Measurements from ENCODE around the gene RASGRF2.
"Not testable (repeated sequence)": the region's sequence is repeated elsewhere in the genome, so short reads cannot be mapped to it uniquely, and the experiment has no call there.

Gene RASGRF2

GRCh38 chr5:81070571-81071255 lies 110.5 kb downstream of the RASGRF2 start:
- DNase-seq (ENCODE audit: low read depth in 2 of 2), result no peak

GRCh38 chr5:81075041-81075440 lies 114.9 kb downstream of the RASGRF2 start:
- DNase-seq (ENCODE audit: low read depth in 2 of 2), result no peak

GRCh38 chr5:81077105-81077504 lies 116.9 kb downstream of the RASGRF2 start:
- DNase-seq (ENCODE audit: low read depth in 2 of 2), result no peak

GRCh38 chr5:81078930-81079329 lies 118.8 kb downstream of the RASGRF2 start:
- no peak for DNase-seq (ENCODE audit: low read depth in 2 of 2)

- DNase-seq (ENCODE audit: low read depth in 2 of 2), result no peak
Measured at GRCh38 chr5:81080809-81081460, 120.8 kb downstream of the RASGRF2 start.

GRCh38 chr5:81081461-81081835 lies 121.3 kb downstream of the RASGRF2 start:
- no peak for DNase-seq (ENCODE audit: low read depth in 2 of 2)

- DNase-seq (ENCODE audit: low read depth in 2 of 2), result no peak
Measured at GRCh38 chr5:81086881-81087281, 126.7 kb downstream of the RASGRF2 start.

- DNase-seq (ENCODE audit: low read depth in 2 of 2), result no peak
Measured at GRCh38 chr5:81091199-81091598, 131.0 kb downstream of the RASGRF2 start.

- DNase-seq (ENCODE audit: low read depth in 2 of 2), result no peak
Measured at GRCh38 chr5:81093536-81094196, 133.5 kb downstream of the RASGRF2 start.

GRCh38 chr5:81095835-81096234 lies 135.7 kb downstream of the RASGRF2 start:
- DNase-seq (ENCODE audit: low read depth in 2 of 2), result no peak

GRCh38 chr5:81097713-81098112 lies 137.6 kb downstream of the RASGRF2 start:
- DNase-seq (ENCODE audit: low read depth in 2 of 2), result no peak

- no peak for DNase-seq (ENCODE audit: low read depth in 2 of 2)
Measured at GRCh38 chr5:81105261-81105877, 145.2 kb downstream of the RASGRF2 start.

- no peak for DNase-seq (ENCODE audit: low read depth in 2 of 2)
Measured at GRCh38 chr5:81115261-81115660, 155.1 kb downstream of the RASGRF2 start.

GRCh38 chr5:81117566-81117965 lies 157.4 kb downstream of the RASGRF2 start:
- no peak for DNase-seq (ENCODE audit: low read depth in 2 of 2)

- no peak for DNase-seq (ENCODE audit: low read depth in 2 of 2)
Measured at GRCh38 chr5:81121273-81121672, 161.1 kb downstream of the RASGRF2 start.

- no peak for DNase-seq (ENCODE audit: low read depth in 2 of 2)
Measured at GRCh38 chr5:81121836-81122630, 161.9 kb downstream of the RASGRF2 start.

- DNase-seq (ENCODE audit: low read depth in 2 of 2), result not testable (repeated sequence)
Measured at GRCh38 chr5:81124689-81125088, 164.5 kb downstream of the RASGRF2 start.

GRCh38 chr5:81125959-81126358 lies 165.8 kb downstream of the RASGRF2 start:
- DNase-seq (ENCODE audit: low read depth in 2 of 2), result no peak

GRCh38 chr5:81128416-81128815 lies 168.3 kb downstream of the RASGRF2 start:
- DNase-seq (ENCODE audit: low read depth in 2 of 2), result no peak

GRCh38 chr5:81132381-81132780 lies 172.2 kb downstream of the RASGRF2 start:
- DNase-seq (ENCODE audit: low read depth in 2 of 2), result no peak

- DNase-seq (ENCODE audit: low read depth in 2 of 2), result no peak
Measured at GRCh38 chr5:81134066-81134465, 173.9 kb downstream of the RASGRF2 start.

GRCh38 chr5:81134566-81134965 lies 174.4 kb downstream of the RASGRF2 start:
- no peak for DNase-seq (ENCODE audit: low read depth in 2 of 2)
